ENCODE results near the gene FKBP3.
"Not testable (repeated sequence)": the region's sequence is repeated elsewhere in the genome, so short reads cannot be mapped to it uniquely, and the experiment has no call there.

FKBP3 gene

GRCh38 chr14:45112896-45113781 is 21.1 kb downstream of the FKBP3 start:
- no peak for DNase-seq

GRCh38 chr14:45104561-45104960 is 29.7 kb downstream of the FKBP3 start:
- DNase-seq: no peak

- no peak for DNase-seq
Measured at GRCh38 chr14:45103806-45104205, 30.5 kb downstream of the FKBP3 start.

GRCh38 chr14:45096218-45096617 is 38.1 kb downstream of the FKBP3 start:
- DNase-seq: no peak

- DNase-seq: no peak
Measured at GRCh38 chr14:45095143-45095542, 39.1 kb downstream of the FKBP3 start.

GRCh38 chr14:45094275-45094674 is 40.0 kb downstream of the FKBP3 start:
- no peak for DNase-seq

GRCh38 chr14:45091710-45092109 is 42.6 kb downstream of the FKBP3 start:
- no peak for DNase-seq

- no peak for DNase-seq
Measured at GRCh38 chr14:45089813-45090212, 44.5 kb downstream of the FKBP3 start.

GRCh38 chr14:45084946-45085346 is 49.3 kb downstream of the FKBP3 start:
- no peak for DNase-seq

GRCh38 chr14:45083976-45084722 is 50.1 kb downstream of the FKBP3 start, which contains the start of gene PRPF39:
Gene PRPF39 (plus strand): TSS chr14:45084116. CDS start chr14:45095240, 11,124 bp downstream.
- peak; percentile 94 for DNase-seq

- no peak for DNase-seq
Measured at GRCh38 chr14:45083617-45083975, 50.7 kb downstream of the FKBP3 start.

- DNase-seq: no peak
Measured at GRCh38 chr14:45082420-45082819, 51.9 kb downstream of the FKBP3 start.

GRCh38 chr14:45081096-45081495 is 53.2 kb downstream of the FKBP3 start:
- DNase-seq: not testable (repeated sequence)

GRCh38 chr14:45080416-45080968 is 53.8 kb downstream of the FKBP3 start:
- DNase-seq: not testable (repeated sequence)

GRCh38 chr14:45078323-45078722 is 56.0 kb downstream of the FKBP3 start:
- DNase-seq: no peak

- DNase-seq: no peak
Measured at GRCh38 chr14:45073231-45073879, 60.9 kb downstream of the FKBP3 start.

GRCh38 chr14:45072126-45072525 is 62.2 kb downstream of the FKBP3 start:
- no peak for DNase-seq

- no peak for DNase-seq
Measured at GRCh38 chr14:45070215-45070614, 64.1 kb downstream of the FKBP3 start.

GRCh38 chr14:45068396-45068795 is 65.9 kb downstream of the FKBP3 start:
- DNase-seq: no peak

GRCh38 chr14:45066667-45067066 is 67.6 kb downstream of the FKBP3 start:
- DNase-seq: no peak

GRCh38 chr14:45065956-45066355 is 68.3 kb downstream of the FKBP3 start:
- no peak for DNase-seq

Measured in central memory CD4-positive, alpha-beta T cell (primary cell).